GM12892 (cell line): ENCODE data around the gene SDCCAG8.

ENCODE experiments used
- POLR2A ChIP-seq: IDR thresholded peaks from 2 replicates; pipeline ENCODE4 v1.6.1; 2011; ENCODE audit warnings: low read depth, low read length, control low read depth
- POLR2AphosphoS5 ChIP-seq: IDR thresholded peaks from 2 replicates; pipeline ENCODE4 v1.6.1; 2011; ENCODE audit warnings: low read depth, low read length, control low read depth

GRCh38 chr1:243397613-243398321 is 141.9 kb downstream of the SDCCAG8 start:
- TF ChIP-seq POLR2AphosphoS5 (no peak), POLR2A (no peak)
